Epidermal melanocyte (primary cell): ENCODE results near the gene ATP8A2.
"Not testable (repeated sequence)": the region's sequence is repeated elsewhere in the genome, so short reads cannot be mapped to it uniquely, and the experiment has no call there.

Source experiments
- DNase-seq: peaks from one replicate; pipeline ENCODE4 v3.0.0; 2011; ENCODE audit warnings: low spot score; ENCODE audit not compliant: insufficient read length

The ATP8A2 gene

DNA sequence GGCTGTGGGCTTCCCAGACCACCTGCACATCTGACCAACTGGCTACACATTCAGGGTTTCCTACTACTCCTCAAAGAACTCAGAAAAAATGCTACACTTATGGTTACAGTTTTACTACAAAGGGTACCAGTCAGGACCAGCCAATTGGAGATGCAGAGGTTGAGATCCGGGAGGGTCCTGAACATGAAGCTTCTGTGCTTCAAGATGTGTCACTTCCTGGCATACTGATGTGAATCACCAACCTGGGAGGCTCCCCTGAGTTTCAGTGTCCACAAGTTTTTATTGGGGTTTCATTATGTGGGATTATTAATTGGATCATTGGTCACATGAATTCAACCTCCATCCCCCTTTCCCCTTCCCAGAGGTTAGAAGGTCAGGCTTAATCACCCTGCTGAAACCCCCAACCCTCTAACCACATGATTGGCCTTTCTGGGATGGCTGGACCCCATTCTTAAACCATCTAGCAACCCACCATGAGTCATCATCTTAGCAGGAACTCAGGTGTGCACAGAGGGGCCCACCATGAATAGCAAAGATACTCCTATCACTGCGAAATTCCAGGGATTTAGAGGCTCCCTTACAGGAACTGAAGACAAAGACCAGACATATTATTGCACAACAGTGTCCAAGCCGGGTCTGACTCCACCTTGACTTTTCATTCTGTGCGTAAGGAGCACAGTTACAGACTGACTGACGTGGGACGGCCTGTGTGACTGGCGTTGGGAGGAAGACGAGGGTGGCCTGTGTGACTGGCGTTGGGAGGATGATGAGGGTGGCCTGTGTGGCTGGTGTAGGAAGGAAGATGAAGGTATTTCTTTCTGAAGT is 90.7 kb downstream of the ATP8A2 start:
- DNase-seq = no peak

DNA sequence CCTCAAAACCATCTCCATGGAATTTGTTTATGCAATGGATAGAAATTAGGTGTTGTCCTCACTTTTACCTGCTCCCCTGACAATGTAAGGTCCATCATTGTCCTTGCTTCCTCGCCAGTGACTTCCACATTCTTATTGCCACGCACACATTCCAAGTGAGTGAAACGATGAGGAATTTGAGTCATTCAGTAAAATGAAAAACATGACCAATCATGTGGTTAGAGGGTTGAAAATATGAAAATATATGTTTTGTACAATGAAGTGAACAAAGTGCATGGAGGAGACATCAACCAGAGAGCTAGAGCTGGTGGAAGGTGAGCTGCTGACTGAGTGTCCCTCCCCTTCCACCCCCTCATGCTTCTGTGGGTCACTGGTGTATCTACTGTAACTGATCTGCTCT is 91.7 kb downstream of the ATP8A2 start:
- no peak for DNase-seq

GRCh38 chr13:25466880-25467279 is 95.1 kb downstream of the ATP8A2 start:
- no peak for DNase-seq

GRCh38 chr13:25468325-25469168 is 96.8 kb downstream of the ATP8A2 start:
- no peak for DNase-seq

GRCh38 chr13:25469169-25469525 is 97.4 kb downstream of the ATP8A2 start:
- DNase-seq = no peak

- DNase-seq = no peak
These were observed 102.1 kb downstream of the ATP8A2 start for GRCh38 chr13:25473864-25474263.

DNA sequence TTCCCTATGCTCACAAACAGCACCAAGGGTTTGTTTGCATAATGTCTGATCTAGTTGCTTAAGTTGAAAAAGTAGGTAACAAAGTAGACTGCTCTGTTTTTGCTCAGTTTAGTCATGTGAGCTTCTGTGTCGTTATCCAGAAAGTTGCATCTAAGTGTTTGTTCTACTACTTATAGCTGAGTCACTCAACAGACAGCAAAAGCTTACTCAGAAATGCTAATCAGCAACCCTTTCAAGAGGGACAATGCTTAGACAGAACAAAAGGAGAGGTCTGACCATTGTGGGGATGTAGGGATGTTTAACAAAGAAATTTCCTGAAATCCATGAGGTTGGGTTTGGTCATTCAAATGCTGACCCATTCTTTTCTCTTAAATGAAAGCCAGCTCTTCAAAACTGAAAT is 106.4 kb downstream of the ATP8A2 start:
- DNase-seq = no peak

DNA sequence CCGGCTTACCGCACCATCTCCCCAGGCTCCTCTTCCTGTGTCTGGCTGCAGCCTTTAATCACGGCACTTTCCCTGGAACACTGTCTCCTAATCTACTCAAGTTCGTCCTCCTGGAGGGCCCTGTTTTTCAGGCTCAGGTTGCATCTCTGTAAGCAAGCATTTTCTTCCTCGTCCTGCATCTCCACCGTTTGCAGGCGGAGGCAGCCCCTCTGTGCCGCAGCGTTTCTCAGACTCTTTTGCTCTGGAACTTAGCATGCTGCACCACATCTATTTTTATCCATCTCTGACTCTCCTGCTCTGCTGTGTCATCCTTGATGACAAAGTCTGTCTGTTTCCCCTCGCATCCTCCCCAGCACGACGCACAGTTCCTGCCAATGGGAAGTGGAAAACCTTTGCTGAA is 117.5 kb downstream of the ATP8A2 start:
- no peak for DNase-seq

DNA sequence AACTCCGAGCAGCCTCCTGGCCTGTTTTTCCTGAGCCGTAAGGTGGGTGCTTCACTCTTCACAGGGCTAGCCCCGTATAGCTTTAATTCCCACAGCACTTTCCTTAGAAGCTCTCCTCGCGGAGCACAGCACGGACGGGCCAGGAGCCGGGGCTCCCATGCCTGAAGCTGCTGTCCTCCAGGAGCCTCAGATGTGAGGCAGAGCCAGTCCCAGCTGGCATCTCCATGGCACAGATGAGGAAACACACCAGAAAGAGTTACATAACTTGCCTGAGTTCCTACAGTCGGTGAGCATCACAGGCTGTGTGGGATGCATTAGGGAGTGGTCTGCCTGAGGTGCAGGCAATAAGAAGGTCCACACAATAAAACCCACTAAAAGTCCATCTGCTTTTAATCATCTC is 118.5 kb downstream of the ATP8A2 start:
- no peak for DNase-seq

DNA sequence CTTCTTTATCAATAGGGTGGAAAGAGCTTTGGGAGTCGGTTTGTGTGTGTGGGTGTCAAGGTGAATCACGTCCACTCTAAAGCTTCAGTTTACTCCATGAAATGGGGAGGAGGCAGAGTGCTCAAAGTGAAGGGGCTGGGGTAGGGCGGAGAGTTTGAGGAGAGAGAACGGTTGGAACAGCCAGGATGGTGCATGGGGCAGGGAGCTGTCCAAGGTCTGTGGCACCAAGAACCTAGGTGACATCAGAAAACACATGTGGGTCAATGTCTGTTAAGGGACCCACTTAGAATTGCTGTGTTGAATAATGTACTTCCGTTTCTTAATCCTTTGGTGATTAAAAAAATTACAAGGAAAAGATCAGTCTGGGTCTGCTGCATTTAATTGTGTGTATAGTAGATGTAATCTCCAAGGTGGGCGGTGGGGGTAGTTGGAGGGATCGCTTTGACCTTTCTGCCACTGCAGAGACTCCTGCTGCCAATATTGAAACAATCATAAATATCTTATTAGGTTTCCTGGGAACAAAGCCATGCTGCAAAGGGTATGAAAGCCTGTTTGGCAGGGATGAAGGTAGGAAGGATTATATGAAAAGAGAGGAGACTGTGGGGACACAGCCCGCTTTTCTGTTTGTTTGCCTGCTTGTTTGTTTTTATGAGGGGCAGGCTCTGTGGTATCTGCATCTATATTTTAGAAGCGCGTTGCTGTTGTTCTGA is 122.3 kb downstream of the ATP8A2 start:
- no peak for DNase-seq

DNA sequence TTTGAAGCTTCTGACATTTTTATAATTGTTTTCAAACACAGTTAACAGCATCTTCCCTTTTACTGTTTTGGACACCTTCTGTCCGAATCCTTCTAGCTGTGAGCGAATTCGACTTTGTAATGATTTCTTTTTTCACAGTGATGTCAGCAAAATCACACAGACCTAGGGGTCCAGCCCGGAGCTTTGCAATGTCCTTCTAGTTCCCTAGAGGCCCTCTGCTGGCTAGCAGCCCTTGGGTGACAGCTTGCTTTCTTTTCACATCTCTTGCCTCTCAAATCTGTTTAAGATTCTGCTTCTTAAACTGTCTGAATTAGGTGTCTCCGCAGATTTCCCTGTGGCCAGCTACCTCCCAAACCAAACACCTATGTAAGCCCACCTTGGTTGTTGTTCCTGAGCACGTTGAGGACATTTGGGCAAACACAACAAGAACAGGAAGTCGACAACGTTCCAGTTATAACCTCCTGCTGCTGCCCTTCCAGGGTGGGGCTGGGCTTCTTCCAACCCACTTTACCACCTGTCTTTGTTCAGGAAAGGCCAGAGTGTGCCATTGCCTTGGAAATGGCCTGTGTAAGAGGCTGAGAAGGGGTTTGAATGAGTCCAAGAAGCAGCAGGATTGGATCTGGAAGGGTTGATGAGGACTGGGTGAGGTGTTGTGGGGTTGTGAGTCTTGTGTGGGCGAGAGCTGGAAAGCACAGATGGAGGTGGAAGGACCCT is 123.1 kb downstream of the ATP8A2 start:
- no peak for DNase-seq

- no peak for DNase-seq
These were observed 129.5 kb downstream of the ATP8A2 start for GRCh38 chr13:25501231-25501630.

GRCh38 chr13:25502031-25502430 is 130.3 kb downstream of the ATP8A2 start:
- DNase-seq = no peak

- no peak for DNase-seq
These were observed 130.8 kb downstream of the ATP8A2 start for GRCh38 chr13:25502551-25502950.

- DNase-seq = no peak
These were observed 132.1 kb downstream of the ATP8A2 start for GRCh38 chr13:25503856-25504255.

DNA sequence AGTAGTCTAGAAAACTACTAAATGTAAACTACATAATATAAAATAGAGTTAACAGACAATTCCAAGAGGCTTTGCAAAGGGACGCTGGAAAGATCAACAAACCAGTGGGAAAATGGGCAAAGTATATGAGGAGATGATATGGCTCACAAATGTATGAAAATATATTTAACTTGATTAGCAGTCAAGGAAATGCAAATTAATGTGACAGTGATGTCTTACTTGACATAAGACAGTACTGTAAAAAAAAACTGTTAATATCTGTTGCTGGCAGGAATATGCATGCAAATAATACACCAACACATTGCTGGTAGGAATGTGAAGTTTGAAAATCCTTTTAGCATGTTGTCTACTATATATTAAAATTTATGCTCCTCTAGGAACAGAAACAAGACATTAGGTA is 136.1 kb downstream of the ATP8A2 start:
- no peak for DNase-seq

DNA sequence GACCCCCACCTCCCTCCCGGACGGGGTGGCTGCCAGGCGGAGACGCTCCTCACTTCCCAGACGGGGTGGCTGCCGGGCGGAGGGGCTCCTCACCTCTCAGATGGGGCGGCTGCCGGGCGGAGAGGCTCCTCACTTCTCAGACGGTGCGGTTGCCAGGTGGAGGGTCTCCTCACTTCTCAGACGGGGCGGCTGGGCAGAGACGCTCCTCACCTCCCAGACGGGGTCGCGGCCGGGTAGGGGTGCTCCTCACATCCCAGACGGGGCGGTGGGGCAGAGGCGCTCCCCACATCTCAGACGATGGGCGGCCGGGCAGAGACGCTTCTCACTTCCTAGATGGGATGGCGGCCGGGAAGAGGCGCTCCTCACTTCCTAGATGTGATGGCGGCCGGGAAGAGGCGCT is 141.3 kb downstream of the ATP8A2 start:
- DNase-seq = not testable (repeated sequence)

DNA sequence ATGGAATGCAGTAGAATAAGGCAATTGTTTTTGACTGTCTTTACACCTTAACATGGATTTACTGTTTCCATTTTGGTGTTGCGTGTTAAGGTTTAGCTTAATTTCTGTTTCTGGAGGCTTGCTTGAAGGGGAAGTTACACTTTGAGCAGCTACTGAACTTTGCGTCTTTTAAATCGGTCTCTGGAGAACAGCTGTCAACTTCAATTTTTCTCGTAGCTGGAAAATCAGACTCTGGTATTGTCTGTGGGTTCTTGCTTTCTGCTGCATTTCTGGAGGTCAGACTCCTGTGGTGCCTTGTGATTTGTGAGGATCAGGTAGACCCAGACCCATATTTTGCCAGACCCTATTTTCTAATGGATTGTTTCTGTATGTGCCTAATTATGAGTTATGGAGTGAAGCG is 146.7 kb downstream of the ATP8A2 start:
- DNase-seq = no peak

GRCh38 chr13:25525884-25526283 is 154.1 kb downstream of the ATP8A2 start:
- no peak for DNase-seq

GRCh38 chr13:25528266-25528665 is 156.5 kb downstream of the ATP8A2 start:
- DNase-seq = no peak

- no peak for DNase-seq
These were observed 157.7 kb downstream of the ATP8A2 start for GRCh38 chr13:25529425-25529824.
